Adrenal gland (tissue), 5 donors: ENCODE data around the gene CC2D1A.

Source experiments
- CTCF ChIP-seq, 6 experiments: fragments of 450-650 bp in 4 of 6; fragments of 200-600 bp in 2 of 6; sonication (generic) in 1 of 6; IDR thresholded peaks; 1 replicate in 5 of 6; 2 replicates in 1 of 6; pipeline versions ENCODE4 v1.5.1 to v1.8.0; 2016 to 2021; ENCODE audit warnings: antibody characterized with exemption in 6 of 6, mild to moderate bottlenecking in 2 of 6, moderate library complexity in 1 of 6
- POLR2A ChIP-seq, 2 donors: fragments of 450-650 bp; IDR thresholded peaks; one replicate each; pipeline ENCODE4 v1.6.1; 2017; ENCODE audit warnings: antibody characterized with exemption in 2 of 2, mild to moderate bottlenecking in 2 of 2, moderate library complexity in 1 of 2
- donor health status: DM: no; HTN: no; CAD: no.

- TF ChIP-seq CTCF (IDR thresholded peaks at IDR 0.05) (peak; percentile 94 to 100 (median 100)), POLR2A (IDR thresholded peaks at IDR 0.05) (no peak)
These were observed 25.6 kb upstream of the CC2D1A start for GRCh38 chr19:13880059-13881043.
